GM13977 (cell line): ENCODE results near the gene MYLK4.

ENCODE experiments used
- DNase-seq: peaks from one replicate; pipeline ENCODE4 v3.0.0; 2012; ENCODE audit warnings: low spot score
- CTCF ChIP-seq: IDR thresholded peaks from 2 replicates; pipeline ENCODE4 v1.5.1; 2012; ENCODE audit warnings: mild to moderate bottlenecking, control low read depth; ENCODE audit not compliant: insufficient read depth; ENCODE audit errors: extremely low read depth, missing control alignments
- in situ Hi-C: fragments of 300-500 bp; cut with MboI; formaldehyde crosslinking; loops from one replicate; pipeline ENCODE4 v1.12.0; 2022; ENCODE audit warnings: low sequenced_read_pairs, low pct_unique_long_range_greater_than_20kb, mixed read lengths, inconsistent platforms; ENCODE audit not compliant: unreplicated experiment

Gene MYLK4

DNA sequence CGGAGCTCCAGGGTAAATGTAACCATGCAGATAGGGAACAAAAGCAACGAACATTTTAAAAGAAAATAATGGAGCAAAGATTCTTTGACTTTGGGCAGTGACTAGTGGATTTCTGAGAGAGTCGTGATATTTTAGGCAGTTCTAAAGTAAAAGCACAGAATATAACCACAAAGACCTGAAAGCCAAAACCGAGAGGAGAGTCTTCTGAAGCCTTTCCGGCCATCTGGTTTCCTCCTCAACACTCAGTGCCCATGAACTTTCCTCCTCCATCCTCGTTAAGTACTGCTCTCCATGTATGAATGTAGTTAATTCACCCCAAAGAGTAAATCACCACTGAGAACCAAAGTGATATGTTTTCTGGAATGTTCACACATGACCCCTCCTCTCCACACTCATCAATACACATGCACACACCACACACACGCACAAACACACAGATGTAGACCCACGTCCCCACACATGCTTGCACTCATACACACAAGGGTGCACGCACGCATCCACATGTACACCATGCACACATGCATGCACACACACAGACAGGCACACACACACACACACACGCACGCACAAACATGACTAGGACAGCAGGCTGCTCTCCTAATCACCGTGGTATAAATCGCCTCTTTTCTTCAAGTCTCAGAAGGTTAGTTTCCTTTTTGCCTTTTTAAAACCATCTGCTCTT lies 109.5 kb downstream of the MYLK4 start:
- in situ Hi-C loops, result loop anchor here (25.0 kb wide), 1 partner anchor 1054 kb away; no protein-coding TSS in a partner anchor
- TF ChIP-seq CTCF, result no peak
- peak; percentile 44 for DNase-seq

- no peak for TF ChIP-seq CTCF
- in situ Hi-C loops, result loop anchor here (25.0 kb wide), 1 partner anchor 1053 kb away; no protein-coding TSS in a partner anchor
- no peak for DNase-seq
These were observed 110.2 kb downstream of the MYLK4 start for GRCh38 chr6:2640551-2640950.

DNA sequence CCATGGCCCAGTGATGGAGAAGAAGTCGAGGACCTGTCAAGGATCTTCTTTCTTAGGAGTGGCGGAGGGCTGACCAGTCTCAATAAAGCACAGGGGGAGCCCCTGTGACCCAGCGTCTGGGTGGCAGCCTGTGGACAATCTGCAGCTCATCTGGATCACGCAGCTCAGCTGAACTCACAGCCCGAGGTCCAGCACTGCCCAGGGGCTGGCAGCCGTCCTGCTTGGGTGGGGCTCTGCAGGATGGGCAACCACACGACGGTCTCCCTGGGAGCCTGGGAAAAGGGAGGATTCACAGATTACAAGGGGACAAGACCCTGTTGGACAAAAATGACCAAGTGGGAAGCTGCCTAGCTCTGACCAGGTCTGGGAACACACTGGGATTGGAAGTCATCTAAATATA lies 110.8 kb downstream of the MYLK4 start:
- in situ Hi-C loops, result loop anchor here (25.0 kb wide), 1 partner anchor 1053 kb away; no protein-coding TSS in a partner anchor
- no peak for TF ChIP-seq CTCF
- DNase-seq, result no peak

DNA sequence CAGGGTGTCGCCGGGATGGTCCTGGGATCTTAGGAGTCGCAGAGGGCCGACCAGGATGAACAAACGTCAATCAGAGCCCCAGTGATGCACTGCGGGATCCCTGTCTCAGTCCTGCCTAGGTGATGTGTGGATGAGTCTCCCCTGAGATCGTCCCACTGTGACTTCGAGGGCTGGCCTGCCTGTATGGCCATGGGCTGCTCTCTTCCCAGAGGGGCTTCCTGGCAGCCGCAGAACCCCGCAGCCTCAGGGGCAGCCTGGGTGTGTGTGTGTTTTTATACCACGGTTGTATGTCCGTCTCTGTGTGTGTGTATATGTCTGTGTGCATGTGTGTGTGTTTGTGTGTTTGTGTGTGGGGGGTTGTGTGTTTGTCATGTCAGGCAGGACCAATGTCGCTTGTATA lies 111.6 kb downstream of the MYLK4 start:
- in situ Hi-C loops, result loop anchor here (25.0 kb wide), 1 partner anchor 1052 kb away; no protein-coding TSS in a partner anchor
- TF ChIP-seq CTCF, result no peak
- DNase-seq, result no peak

GRCh38 chr6:2636672-2637071 lies 114.0 kb downstream of the MYLK4 start:
- no peak for TF ChIP-seq CTCF
- in situ Hi-C loops, result loop anchor here (25.0 kb wide), 1 partner anchor 1049 kb away; no protein-coding TSS in a partner anchor
- DNase-seq, result no peak

GRCh38 chr6:2635911-2636310 lies 114.8 kb downstream of the MYLK4 start:
- no peak for TF ChIP-seq CTCF
- no peak for DNase-seq
- in situ Hi-C loops, result loop anchor here (25.0 kb wide), 1 partner anchor 1049 kb away; no protein-coding TSS in a partner anchor
